Breast epithelium (tissue), 3 donors: ENCODE data around the gene CCDC121.
"Not testable (repeated sequence)": the region's sequence is repeated elsewhere in the genome, so short reads cannot be mapped to it uniquely, and the experiment has no call there.

Source experiments
- CTCF ChIP-seq, 3 donors: fragments of 450-650 bp; IDR thresholded peaks; one replicate each; pipeline ENCODE4 v1.5.1; 2016 to 2017; ENCODE audit warnings: antibody characterized with exemption in 3 of 3, mild to moderate bottlenecking in 3 of 3, moderate library complexity in 3 of 3
- POLR2AphosphoS5 ChIP-seq, 3 donors: sonication (generic); formaldehyde crosslinking; IDR thresholded peaks; one replicate each; pipeline ENCODE4 v1.6.1; 2017; ENCODE audit warnings: antibody characterized with exemption in 3 of 3

GRCh38 chr2:27626921-27627320 lies 1.9 kb downstream of the CCDC121 start:
- TF ChIP-seq POLR2AphosphoS5, CTCF (IDR thresholded peaks at IDR 0.05): not testable (repeated sequence)
